Activated CD4-positive, CD25-positive, alpha-beta regulatory T cell treated with anti-CD3 and anti-CD28 coated beads, Interleukin-2, amount 50 U/mL, for 16 hours (primary cell): Measurements from ENCODE around the gene USP19.
A peak's percentile ranks its signal among the peaks of the same experiment; 100 is the strongest.

Experiments used
- DNase-seq: peaks from one replicate; pipeline ENCODE4 v3.0.0-alpha.2; 2020; ENCODE audit warnings: low read depth, low spot score

The USP19 gene, protein sequence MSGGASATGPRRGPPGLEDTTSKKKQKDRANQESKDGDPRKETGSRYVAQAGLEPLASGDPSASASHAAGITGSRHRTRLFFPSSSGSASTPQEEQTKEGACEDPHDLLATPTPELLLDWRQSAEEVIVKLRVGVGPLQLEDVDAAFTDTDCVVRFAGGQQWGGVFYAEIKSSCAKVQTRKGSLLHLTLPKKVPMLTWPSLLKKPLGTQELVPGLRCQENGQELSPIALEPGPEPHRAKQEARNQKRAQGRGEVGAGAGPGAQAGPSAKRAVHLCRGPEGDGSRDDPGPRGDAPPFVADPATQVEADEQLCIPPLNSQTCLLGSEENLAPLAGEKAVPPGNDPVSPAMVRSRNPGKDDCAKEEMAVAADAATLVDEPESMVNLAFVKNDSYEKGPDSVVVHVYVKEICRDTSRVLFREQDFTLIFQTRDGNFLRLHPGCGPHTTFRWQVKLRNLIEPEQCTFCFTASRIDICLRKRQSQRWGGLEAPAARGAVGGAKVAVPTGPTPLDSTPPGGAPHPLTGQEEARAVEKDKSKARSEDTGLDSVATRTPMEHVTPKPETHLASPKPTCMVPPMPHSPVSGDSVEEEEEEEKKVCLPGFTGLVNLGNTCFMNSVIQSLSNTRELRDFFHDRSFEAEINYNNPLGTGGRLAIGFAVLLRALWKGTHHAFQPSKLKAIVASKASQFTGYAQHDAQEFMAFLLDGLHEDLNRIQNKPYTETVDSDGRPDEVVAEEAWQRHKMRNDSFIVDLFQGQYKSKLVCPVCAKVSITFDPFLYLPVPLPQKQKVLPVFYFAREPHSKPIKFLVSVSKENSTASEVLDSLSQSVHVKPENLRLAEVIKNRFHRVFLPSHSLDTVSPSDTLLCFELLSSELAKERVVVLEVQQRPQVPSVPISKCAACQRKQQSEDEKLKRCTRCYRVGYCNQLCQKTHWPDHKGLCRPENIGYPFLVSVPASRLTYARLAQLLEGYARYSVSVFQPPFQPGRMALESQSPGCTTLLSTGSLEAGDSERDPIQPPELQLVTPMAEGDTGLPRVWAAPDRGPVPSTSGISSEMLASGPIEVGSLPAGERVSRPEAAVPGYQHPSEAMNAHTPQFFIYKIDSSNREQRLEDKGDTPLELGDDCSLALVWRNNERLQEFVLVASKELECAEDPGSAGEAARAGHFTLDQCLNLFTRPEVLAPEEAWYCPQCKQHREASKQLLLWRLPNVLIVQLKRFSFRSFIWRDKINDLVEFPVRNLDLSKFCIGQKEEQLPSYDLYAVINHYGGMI (N-terminal part only)

DNA sequence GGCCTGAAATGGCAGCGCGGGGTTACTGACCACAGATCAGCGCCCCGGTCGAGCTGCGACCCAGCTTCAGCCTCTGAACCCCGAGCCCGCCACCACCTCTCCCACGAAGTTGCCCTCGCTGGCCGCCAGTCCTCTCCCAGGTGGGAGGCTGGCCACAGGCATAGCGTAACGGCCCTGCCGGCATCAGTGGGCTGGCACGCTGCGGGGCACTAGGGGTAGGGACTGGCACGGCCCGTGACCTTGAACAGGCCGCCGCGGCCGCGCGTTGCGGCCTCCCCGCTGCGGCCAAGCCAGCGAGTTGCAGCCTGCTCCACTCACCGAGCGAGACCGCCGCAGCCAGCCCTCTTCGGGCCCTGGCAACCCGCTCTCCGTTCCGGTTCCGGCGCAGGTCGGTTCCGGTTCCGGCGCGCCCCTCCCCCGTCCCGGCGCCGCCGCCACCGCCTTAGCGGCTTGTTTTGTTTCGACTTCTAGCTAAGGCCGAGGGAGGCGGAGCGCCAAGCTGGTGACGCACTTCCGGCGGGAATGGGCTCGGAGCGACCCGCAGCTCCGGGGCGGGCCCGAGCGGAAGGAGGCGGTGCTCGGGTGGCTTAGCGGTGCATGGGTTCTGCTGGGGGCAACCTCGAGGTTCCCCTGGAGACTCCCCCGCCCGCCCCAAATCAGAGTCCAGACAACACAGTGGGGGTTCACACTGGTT lies at the start of gene USP19:
TSS of gene USP19 (minus strand) at position 386 of the 694 bp plus-strand sequence. CDS start 1,678 bp downstream, outside the sequence.
- peak; percentile 89 for DNase-seq

DNA sequence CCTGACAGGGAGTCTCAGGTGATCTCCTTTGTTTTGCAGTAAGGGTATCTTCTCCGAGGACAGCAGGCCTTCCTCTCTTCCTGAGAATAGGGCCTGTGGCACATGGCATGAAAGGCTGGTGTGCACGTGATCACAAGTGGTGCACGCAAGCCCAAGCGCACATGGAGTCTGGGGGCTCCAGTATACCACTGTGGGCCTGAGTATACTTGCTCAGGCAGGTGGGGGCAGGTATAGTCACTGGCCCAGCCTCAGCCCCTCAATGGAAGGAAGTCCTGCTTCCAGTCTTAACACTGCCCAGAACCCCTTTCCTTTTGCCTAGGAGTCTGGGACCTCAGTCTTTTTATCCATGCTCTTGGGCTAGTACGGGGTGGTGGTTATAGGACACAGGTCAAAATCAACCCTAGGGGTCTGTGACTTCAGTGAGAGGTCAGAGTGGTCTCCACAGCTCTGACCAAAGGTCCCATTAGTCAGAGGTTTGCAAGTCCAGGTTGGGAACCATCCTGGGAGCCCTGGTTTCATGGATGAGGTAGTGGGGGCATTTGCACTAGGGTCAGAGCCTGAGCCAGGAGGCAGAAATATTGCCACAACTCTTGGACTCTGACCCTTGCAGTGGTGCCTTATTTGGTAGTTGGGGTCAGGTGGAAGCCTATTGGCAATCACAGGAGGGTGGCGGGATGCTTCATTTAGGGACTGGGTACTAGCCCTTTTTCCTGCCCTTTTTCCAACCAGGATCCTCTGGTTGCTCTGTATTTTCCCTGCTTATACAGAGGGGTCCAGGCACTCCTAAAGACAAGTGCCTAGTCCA lies 46.3 kb upstream of the USP19 start:
- no peak for DNase-seq

DNA sequence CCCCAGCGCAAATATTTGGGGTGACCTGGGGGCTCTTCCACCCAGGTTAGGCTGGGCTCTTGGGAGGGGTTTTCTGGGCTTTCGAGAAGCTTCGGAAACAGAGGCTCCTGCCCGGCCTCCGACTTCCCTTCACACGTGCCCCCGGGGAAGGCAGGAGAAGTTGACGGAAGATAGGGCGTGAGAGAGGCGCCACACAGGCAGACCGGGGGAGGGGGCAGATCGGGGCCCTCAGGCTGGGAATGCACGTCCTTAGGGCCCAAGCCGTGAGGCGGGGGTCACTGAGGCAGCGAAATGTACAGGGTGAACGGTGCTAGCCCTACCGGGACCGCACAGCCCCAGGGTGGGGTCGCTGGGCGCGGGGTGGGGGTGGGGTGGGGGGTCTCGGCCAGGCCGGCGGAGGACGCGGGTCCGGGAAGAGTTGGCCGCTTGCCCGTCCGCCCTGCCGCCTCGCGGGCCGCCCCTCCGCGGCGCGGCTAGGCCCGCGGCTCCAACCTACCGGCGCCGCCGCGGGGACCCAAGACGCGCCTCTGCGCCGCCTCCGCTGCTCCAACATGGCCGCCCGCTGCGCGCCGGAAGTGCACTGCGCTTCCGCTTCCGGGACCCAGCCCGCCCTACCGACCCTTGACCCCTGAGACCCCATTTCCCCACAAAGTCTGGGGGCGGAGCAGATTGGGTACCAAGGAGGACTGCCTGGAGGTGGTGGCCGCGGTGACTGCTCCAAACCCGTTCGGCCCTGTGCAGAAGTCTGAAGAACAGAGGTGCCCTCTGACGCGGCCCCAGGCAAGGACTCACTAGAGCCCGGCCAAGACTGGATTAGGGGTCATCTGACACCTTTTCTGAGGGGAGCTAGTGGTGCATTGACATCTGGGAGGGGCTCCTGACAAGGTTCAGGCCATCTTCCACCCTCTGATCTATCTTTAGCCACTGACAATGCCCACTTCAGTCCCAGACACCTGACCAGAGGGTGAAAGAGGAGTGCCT lies 45.4 kb upstream of the USP19 start, which contains the start of gene CCDC71:
TSS of gene CCDC71 (minus strand) at position 561 of the 981 bp plus-strand sequence. CDS start 2,123 bp downstream, outside the sequence.
- peak; percentile 50 for DNase-seq

DNA sequence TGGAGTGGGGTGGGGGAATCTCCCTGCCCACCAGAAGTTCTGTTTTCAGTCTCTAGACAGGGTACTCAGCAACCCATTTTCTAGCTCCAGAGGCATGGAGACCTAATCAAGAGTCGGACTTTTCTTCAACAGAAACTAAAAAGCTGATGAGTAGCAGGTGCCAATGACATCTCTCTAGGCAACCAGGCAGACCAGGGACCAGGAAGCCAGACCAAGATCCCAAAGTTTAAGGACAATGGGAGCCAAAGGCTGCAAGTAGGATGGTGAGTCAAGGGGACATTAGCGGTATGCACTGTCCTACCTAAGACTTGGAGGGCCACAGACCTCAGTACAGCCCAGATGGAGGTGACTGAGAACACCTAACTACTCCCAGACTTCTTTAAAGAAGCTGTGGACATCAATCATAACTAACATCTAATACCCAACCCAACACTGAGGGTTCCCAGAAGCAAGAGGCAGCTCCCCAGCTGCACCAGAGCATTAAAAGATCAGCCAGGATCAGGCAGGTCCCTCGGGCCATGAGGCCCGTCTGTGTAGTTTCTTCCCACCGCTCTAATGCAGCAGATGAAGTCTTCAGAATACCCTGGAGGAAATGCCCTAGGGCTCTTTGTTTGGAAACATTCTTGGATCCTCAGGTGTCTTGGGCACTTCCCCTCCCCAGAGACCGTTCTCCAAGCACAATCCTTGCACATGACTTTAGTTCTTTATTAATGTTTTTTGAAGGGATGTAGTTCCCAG lies 44.5 kb upstream of the USP19 start:
- no peak for DNase-seq

DNA sequence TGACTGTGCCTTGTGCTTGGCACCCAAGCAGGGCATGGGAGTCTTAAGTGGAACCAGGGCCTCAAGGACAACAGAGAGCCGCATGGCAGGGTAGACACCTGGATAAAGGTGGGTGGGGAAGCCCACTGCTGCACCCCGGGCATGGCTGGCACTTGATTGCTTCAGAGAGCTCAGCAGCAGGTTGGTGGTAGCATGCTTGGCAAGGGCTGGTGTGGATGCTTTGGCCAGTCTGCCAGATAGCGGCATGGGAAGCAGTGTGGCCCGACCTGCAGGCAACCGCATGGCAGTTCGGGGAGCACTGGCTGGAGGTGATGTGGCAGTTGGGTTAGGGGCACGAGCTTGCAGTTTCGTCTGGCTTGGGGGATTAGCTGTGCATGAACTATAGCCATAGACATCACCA lies 43.0 kb upstream of the USP19 start:
- no peak for DNase-seq

DNA sequence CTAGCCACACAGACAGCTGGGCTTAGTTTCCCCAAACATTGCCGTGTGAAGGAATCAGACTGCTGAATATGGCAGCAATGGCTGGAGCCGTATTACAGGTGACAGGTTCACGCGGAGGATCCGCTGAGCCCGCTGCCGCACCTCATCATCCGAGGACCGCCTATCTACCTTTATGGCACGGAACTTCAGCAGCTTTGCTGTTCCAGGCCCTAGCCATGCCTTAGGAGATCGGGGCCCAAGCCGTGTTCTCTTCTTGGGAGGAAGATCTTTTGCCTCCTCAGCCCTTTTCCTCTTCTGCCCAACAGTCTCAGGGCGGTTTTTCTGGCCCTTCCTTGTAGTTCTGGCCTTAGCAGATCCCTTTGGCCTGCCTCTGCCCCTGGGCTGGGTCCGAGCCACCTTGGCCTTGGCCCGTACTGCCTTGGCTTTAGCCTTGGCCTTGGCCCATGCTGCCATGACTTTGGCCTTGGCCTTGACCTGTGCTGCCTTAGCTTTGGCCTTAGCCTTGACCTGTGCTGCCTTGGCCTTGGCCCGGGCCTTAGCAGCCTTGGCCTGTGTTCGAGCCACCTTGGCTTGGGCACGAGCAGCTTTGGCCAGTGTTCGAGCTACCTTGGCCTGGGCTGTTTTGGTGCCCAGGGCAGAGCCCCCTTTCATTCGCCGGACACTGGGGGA lies 42.3 kb upstream of the USP19 start:
- DNase-seq: no peak

DNA sequence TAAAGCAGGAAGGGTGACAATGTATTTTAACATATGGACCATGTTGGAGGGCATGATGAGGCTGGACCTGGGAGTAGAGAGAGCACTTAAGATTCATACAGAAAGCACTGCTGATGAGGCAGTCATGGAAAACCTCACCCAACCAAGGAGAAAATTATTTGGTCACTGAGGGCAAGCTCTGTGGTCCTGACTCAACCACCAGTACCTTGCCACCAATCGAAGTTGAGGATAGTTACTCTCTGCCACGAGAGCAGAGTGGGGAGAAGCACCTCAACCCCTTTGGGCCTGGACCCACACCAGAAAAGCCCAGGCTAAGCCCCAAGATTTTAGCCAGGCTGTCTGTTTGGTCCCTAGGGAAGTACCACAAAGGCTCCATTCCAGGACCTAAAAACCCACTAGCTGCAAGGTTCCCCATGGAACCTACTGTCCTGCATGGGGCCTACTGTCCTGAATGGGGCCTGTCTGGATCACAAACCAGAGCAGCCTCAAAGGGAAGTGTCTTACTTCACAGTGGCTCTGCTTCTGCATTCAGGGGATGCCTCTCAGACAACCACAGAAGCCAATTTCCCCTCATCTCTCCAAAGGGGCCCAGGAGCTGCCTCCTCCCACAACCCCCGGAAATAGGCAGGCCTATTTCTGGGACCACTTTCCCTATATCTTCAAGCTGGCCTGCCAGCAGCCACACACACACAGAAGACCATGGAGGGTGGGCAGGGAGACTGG lies 41.3 kb upstream of the USP19 start:
- no peak for DNase-seq

DNA sequence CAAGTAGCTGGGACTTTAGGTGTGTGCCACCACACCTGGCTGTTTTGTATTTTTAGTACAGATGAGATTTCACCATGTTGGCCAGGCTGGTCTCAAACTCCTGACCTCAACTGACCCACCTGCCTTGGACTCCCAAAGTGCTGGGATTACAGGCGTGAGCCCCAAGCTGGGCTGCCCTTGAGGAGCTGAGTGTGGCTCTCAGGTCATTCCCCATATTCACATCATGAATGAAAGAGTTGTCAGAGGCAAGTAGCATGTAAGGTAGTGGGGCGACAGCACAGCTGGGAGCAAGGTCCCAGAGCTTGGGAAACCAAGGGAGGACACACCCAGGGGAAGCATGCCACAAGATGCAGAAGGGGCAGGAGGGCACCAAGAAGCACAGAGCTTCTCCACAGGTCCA lies 40.6 kb upstream of the USP19 start:
- no peak for DNase-seq

DNA sequence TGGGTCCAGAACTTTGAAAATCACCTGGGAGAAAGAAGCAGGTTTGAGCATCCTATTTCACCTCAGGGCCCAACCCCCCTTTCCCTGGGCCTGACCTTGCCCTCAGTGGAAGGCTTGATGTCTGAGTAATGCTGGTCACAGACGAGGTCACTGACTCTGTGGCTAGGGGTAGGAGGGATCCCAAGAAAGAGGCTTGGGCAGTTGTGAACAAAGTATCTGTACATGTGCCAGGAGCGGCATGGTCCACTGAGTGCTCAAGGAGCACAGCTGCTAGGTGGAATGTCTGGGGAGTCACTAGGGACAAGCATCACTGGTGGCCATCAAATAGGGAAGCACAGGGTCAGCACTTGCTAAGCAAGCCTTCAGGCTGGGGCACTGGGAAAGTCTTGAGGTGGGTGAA lies 38.2 kb upstream of the USP19 start:
- no peak for DNase-seq

DNA sequence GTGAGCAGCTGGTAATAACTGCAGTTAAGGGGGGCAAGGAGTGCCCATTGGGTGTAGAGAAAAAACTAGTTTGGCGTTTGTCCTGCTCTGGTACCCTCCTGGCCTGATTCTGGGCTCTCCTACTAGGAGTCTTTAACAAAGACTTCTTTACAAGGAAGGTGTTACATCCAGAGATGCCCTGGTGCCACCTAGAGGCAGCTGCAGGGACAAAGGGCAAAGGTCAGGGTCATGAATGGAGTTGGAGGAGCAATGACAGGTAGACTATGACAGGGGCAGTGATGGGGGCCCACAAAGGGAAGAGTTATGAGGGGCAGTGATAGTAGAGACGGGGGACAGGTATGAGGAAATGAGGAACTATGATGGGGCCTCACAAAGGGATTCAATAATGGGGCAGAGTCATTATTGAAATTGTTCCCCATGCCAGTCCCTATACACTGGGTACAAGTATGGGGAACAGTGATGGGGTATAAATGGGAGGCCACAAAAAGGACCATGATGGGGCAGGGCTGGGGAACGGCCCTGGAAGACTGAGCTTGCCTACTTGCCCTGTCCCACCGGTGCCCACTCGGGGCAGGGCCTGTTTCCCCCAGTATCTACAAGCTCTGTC lies 37.6 kb upstream of the USP19 start:
- DNase-seq: peak; percentile 44

DNA sequence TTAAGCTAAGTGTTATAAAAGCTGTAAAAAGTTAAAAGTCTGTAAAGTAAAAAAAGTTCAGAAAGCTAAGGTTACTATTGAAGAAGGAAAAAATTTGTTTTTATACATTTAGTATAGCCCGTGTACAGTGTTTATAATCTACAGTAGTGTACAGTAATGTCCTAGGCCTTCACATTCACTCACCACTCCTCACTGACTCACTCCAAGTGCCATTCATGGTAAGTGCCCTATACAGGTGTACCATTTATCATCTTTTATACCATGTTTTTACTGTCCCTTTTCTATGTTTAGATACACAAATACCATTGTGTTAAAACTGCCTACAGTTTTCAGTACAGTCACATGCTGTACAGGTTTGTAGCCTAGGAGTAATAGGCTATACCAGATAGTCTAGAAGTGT lies 36.7 kb upstream of the USP19 start:
- DNase-seq: no peak

DNA sequence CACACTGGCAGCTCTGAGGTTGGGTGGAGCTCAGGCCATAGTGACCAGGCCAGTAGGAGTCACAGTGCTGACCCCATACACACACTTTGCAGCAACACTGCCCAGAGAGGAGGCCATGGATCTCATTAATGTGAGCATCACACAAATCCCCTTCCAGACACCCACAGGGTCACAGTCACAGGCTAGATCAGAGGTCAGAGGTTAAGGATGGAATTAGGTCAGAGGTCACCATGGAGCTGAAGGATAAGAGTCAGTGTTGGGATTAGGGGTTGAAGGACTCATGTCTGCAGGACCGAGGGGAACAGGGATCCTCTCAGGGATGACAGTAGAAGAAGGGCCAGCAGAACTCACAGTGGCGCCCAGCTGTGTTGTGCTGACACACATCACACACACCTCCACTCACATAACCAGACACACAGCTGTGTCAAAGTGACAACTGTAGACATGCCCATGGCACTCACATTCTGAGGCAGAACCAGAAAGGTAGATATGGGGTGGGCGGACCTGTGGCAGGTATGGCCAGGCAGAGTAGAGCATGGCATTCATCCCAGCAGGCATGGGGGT lies 32.8 kb upstream of the USP19 start:
- no peak for DNase-seq

DNA sequence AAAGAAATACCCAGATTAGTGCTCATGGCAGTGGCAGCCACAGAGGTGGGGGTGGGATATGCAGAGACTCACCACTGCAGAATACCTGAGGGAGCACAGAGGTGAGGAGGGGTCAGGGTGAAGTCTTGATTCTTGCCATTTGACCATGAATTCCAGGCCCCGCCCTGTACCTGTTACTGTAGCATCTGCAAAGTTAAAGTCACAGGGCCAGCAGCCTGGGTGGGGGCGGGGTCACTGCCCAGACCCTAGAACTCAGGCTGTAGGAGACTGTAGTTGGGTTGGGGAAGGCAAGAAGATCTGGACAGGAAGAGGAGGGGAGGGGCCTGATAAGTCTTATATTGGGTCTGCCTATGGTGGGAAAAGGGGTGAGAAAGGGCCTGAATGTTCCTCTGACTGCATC lies 31.0 kb upstream of the USP19 start:
- no peak for DNase-seq

DNA sequence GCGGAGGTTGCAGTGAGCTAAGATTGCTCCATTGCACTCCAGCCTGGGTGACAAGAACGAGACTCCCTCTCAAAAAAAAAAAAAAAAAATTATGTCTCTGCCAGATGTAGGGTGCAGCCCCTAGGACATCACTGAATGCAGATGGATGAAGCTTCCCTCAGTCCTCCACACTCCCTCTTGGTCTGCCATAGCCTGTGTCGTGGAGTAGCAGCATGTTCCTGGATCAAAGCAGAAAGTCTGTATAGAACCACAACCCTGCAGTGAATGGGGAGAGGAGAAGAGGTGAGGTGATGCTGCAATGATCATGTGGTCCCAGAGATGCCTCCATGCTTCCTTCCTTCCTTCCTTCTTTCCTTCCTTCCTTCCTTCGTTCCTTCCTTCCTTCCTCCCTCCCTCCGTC lies 27.5 kb upstream of the USP19 start:
- no peak for DNase-seq

DNA sequence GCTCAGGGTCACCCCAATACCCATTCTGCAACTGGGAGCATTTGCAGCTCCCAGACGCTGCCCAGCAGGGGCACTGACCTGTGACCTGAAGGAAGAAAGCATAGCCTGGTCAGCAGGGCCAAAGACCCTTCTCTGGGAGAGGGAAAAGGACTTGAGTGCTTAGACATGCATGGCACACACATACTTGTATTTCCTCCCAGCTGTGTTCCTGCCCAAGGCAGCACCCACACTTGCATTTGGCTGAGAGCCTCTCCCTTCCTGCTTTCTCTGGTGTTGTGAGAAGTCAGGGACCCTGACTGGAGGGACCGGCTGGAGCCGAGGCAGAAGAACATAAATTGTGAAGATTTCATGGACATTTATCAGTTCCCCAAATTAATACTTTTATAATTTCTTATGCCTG lies 19.5 kb upstream of the USP19 start:
- DNase-seq: no peak

DNA sequence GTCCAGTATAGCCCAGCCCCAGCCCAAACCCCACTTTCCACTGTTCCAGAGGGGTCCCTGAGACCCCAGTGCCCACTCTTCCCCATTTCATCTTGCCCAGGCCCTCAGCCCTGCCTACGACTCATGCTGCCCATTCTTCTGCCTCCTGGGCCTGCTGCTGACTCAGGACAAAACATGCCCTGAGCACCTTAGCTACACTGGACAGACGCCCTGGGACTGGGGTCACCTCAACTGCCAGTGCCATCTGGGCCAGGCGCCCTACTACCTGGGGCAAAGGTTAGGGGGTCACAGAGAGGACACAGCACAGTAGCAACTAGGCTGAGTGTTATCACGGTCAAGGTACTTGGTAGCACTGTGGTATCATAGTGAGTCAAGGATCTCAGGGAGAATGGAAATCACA lies 14.9 kb upstream of the USP19 start:
- DNase-seq: no peak
